NT2/D1 (cell line): Measurements from ENCODE around the gene HK1.

Experiments
- YY1 ChIP-seq: IDR thresholded peaks from 2 replicates; pipeline ENCODE4 v1.6.1; 2011; ENCODE audit not compliant: insufficient read length, insufficient read depth
- ZNF274 ChIP-seq: IDR thresholded peaks from 2 replicates; pipeline ENCODE4 v1.6.1; 2011; ENCODE audit warnings: mild to moderate bottlenecking, low read depth, low read length

GRCh38 chr10:69446650-69447151 is 168.4 kb downstream of the HK1 start:
- TF ChIP-seq YY1 (no peak), ZNF274 (no peak)
